ENCODE measurements around the gene NRTN.

Gene NRTN

GRCh38 chr19:5832061-5832460 is 27.2 kb downstream of the NRTN start:
- H3K27ac ChIP-seq (ENCODE audit: low read depth, low read length), result no peak overlapping the region
- H3K36me3 ChIP-seq (ENCODE audit: control insufficient read depth in 1 of 2, insufficient read depth in 2 of 2, low read length in 2 of 2), result no peaks in the 10 kb centered on the region
- no peak overlapping the region for H4K12ac ChIP-seq (ENCODE audit: low read depth, low read length)
- no CpG with 5 or more reads among the region's 22 CpGs for WGBS (ENCODE audit: extremely low coverage, insufficient coverage, insufficient read length)
- H3K18ac ChIP-seq (ENCODE audit: low read length), result no peak overlapping the region
- no peak overlapping the region for H4K8ac ChIP-seq (ENCODE audit: low read depth, low read length)
- no peak for DNase-seq
- H3K27me3 ChIP-seq (ENCODE audit: insufficient read depth, low read length), result no peaks in the 10 kb centered on the region
- no peak overlapping the region for H3K4ac ChIP-seq (ENCODE audit: low read depth, low read length)
- H2BK12ac ChIP-seq (ENCODE audit: low read length), result no peak overlapping the region
- H3K9me3 ChIP-seq (ENCODE audit: insufficient read depth, low read depth, low read length), result peaks cover 1% of the 10 kb centered on the region
- H3K9ac ChIP-seq (ENCODE audit: low read length), result no peak overlapping the region
- H3K14ac ChIP-seq (ENCODE audit: low read length), result no peak overlapping the region
- H3K4me3 ChIP-seq (ENCODE audit: low read depth, low read length), result peak overlapping the region; percentile 21
- no peak overlapping the region for H2BK5ac ChIP-seq (ENCODE audit: low read depth, low read length, poor library complexity)
- no peak overlapping the region for H4K91ac ChIP-seq (ENCODE audit: low read depth, low read length)
- H3K23ac ChIP-seq (ENCODE audit: low read length), result no peak overlapping the region
- H3K79me1 ChIP-seq (ENCODE audit: low read length), result peaks cover 15% of the 10 kb centered on the region
- H3K4me1 ChIP-seq (ENCODE audit: control insufficient read depth in 1 of 2, insufficient read depth in 2 of 2, low read length in 2 of 2), result peaks cover 11 to 17% of the 10 kb centered on the region in 2 experiments
- H3K4me2 ChIP-seq (ENCODE audit: low read length), result no peak overlapping the region
- no peak overlapping the region for H2BK120ac ChIP-seq (ENCODE audit: insufficient read depth, low read length, poor library complexity)
- no peak overlapping the region for H2AFZ ChIP-seq (ENCODE audit: insufficient read depth, low read length, poor library complexity)
- H2AK5ac ChIP-seq (ENCODE audit: low read length), result peak overlapping the region; percentile 34
- peaks cover 4% of the 10 kb centered on the region for H3K79me2 ChIP-seq (ENCODE audit: control insufficient read depth, insufficient read depth, low read length, poor library complexity)

- H4K91ac ChIP-seq (ENCODE audit: low read depth, low read length), result no peak overlapping the region
Measured at GRCh38 chr19:5832527-5833216, 27.8 kb downstream of the NRTN start.

GRCh38 chr19:5837761-5838352 is 33.0 kb downstream of the NRTN start:
- Histone ChIP-seq H3K4me2 (ENCODE audit: low read length) (no peak overlapping the region), H4K12ac (ENCODE audit: low read depth, low read length) (no peak overlapping the region), H3K27me3 (ENCODE audit: insufficient read depth, low read length) (no peaks in the 10 kb centered on the region), H3K79me1 (ENCODE audit: low read length) (no peaks in the 10 kb centered on the region), H4K8ac (ENCODE audit: low read depth, low read length) (no peak overlapping the region), H2BK12ac (ENCODE audit: low read length) (no peak overlapping the region), H3K4ac (ENCODE audit: low read depth, low read length) (no peak overlapping the region), H3K4me1 (ENCODE audit: control insufficient read depth in 1 of 2, insufficient read depth in 2 of 2, low read length in 2 of 2) (no peaks in the 10 kb centered on the region), H2BK5ac (ENCODE audit: low read depth, low read length, poor library complexity) (no peak overlapping the region), H3K79me2 (ENCODE audit: control insufficient read depth, insufficient read depth, low read length, poor library complexity) (no peaks in the 10 kb centered on the region), H2AFZ (ENCODE audit: insufficient read depth, low read length, poor library complexity) (no peak overlapping the region), H3K4me3 (ENCODE audit: low read depth, low read length) (no peak overlapping the region), H2BK120ac (ENCODE audit: insufficient read depth, low read length, poor library complexity) (no peak overlapping the region), H3K18ac (ENCODE audit: low read length) (no peak overlapping the region), H3K23ac (ENCODE audit: low read length) (no peak overlapping the region), H3K27ac (ENCODE audit: low read depth, low read length) (no peak overlapping the region), H2AK5ac (ENCODE audit: low read length) (no peak overlapping the region), H3K9ac (ENCODE audit: low read length) (no peak overlapping the region), H3K14ac (ENCODE audit: low read length) (no peak overlapping the region), H3K36me3 (ENCODE audit: control insufficient read depth in 1 of 2, insufficient read depth in 2 of 2, low read length in 2 of 2) (no peaks in the 10 kb centered on the region), H4K91ac (ENCODE audit: low read depth, low read length) (no peak overlapping the region), H3K9me3 (ENCODE audit: insufficient read depth, low read depth, low read length) (peaks cover 1% of the 10 kb centered on the region)
- no CpG with 5 or more reads among the region's 15 CpGs for WGBS (ENCODE audit: extremely low coverage, insufficient coverage, insufficient read length)
- no peak for DNase-seq

More at GRCh38 chr19:5832527-5833216, 27.8 kb downstream of the NRTN start:
- H3K4ac ChIP-seq (ENCODE audit: low read depth, low read length), result no peak overlapping the region
- H3K79me1 ChIP-seq (ENCODE audit: low read length), result peaks cover 15% of the 10 kb centered on the region
- H2AK5ac ChIP-seq (ENCODE audit: low read length), result no peak overlapping the region
- H2AFZ ChIP-seq (ENCODE audit: insufficient read depth, low read length, poor library complexity), result no peak overlapping the region
- DNase-seq, result no peak
- H3K79me2 ChIP-seq (ENCODE audit: control insufficient read depth, insufficient read depth, low read length, poor library complexity), result peaks cover 4% of the 10 kb centered on the region
- no peak overlapping the region for H3K14ac ChIP-seq (ENCODE audit: low read length)
- no peak overlapping the region for H3K18ac ChIP-seq (ENCODE audit: low read length)
- no peak overlapping the region for H2BK5ac ChIP-seq (ENCODE audit: low read depth, low read length, poor library complexity)
- no peak overlapping the region for H2BK120ac ChIP-seq (ENCODE audit: insufficient read depth, low read length, poor library complexity)
- no peak overlapping the region for H3K27ac ChIP-seq (ENCODE audit: low read depth, low read length)
- H3K4me3 ChIP-seq (ENCODE audit: low read depth, low read length), result peak overlapping the region; percentile 21
- no peak overlapping the region for H4K12ac ChIP-seq (ENCODE audit: low read depth, low read length)
- no CpG with 5 or more reads among the region's 6 CpGs for WGBS (ENCODE audit: extremely low coverage, insufficient coverage, insufficient read length)
- H4K8ac ChIP-seq (ENCODE audit: low read depth, low read length), result no peak overlapping the region
- H3K27me3 ChIP-seq (ENCODE audit: insufficient read depth, low read length), result no peaks in the 10 kb centered on the region
- no peak overlapping the region for H3K23ac ChIP-seq (ENCODE audit: low read length)
- peaks cover 11 to 13% of the 10 kb centered on the region in 2 experiments for H3K4me1 ChIP-seq (ENCODE audit: control insufficient read depth in 1 of 2, insufficient read depth in 2 of 2, low read length in 2 of 2)
- peaks cover 1% of the 10 kb centered on the region for H3K9me3 ChIP-seq (ENCODE audit: insufficient read depth, low read depth, low read length)
- no peaks in the 10 kb centered on the region for H3K36me3 ChIP-seq (ENCODE audit: control insufficient read depth in 1 of 2, insufficient read depth in 2 of 2, low read length in 2 of 2)
- no peak overlapping the region for H3K9ac ChIP-seq (ENCODE audit: low read length)
- no peak overlapping the region for H2BK12ac ChIP-seq (ENCODE audit: low read length)
- H3K4me2 ChIP-seq (ENCODE audit: low read length), result no peak overlapping the region

- Histone ChIP-seq H3K79me1 (ENCODE audit: low read length) (no peaks in the 10 kb centered on the region), H2BK5ac (ENCODE audit: low read depth, low read length, poor library complexity) (no peak overlapping the region), H3K4me3 (ENCODE audit: low read depth, low read length) (no peak overlapping the region), H2BK12ac (ENCODE audit: low read length) (no peak overlapping the region), H4K91ac (ENCODE audit: low read depth, low read length) (no peak overlapping the region), H2BK120ac (ENCODE audit: insufficient read depth, low read length, poor library complexity) (no peak overlapping the region), H4K12ac (ENCODE audit: low read depth, low read length) (no peak overlapping the region), H3K27ac (ENCODE audit: low read depth, low read length) (no peak overlapping the region), H3K18ac (ENCODE audit: low read length) (no peak overlapping the region), H3K4me1 (ENCODE audit: control insufficient read depth in 1 of 2, insufficient read depth in 2 of 2, low read length in 2 of 2) (no peaks in the 10 kb centered on the region), H3K9ac (ENCODE audit: low read length) (no peak overlapping the region), H3K14ac (ENCODE audit: low read length) (no peak overlapping the region), H2AK5ac (ENCODE audit: low read length) (no peak overlapping the region), H3K4me2 (ENCODE audit: low read length) (no peak overlapping the region), H2AFZ (ENCODE audit: insufficient read depth, low read length, poor library complexity) (no peak overlapping the region), H3K23ac (ENCODE audit: low read length) (no peak overlapping the region), H3K27me3 (ENCODE audit: insufficient read depth, low read length) (no peaks in the 10 kb centered on the region), H3K79me2 (ENCODE audit: control insufficient read depth, insufficient read depth, low read length, poor library complexity) (no peaks in the 10 kb centered on the region), H3K4ac (ENCODE audit: low read depth, low read length) (no peak overlapping the region), H3K36me3 (ENCODE audit: control insufficient read depth in 1 of 2, insufficient read depth in 2 of 2, low read length in 2 of 2) (no peaks in the 10 kb centered on the region), H4K8ac (ENCODE audit: low read depth, low read length) (no peak overlapping the region), H3K9me3 (ENCODE audit: insufficient read depth, low read depth, low read length) (peaks cover 1% of the 10 kb centered on the region)
- no CpG with 5 or more reads among the region's 20 CpGs for WGBS (ENCODE audit: extremely low coverage, insufficient coverage, insufficient read length)
- DNase-seq, result no peak
Measured at GRCh38 chr19:5838353-5839064, 33.6 kb downstream of the NRTN start.
